ENCODE measurements around the gene GSK3A. TPM values are rescaled to one million over a fixed set of nuclear protein-coding genes. Genes with fewer than 3 reads are reported as not detected.

GSK3A gene
- total and polyA plus RNA-seq, 9 of the 15 experiments (the other 6 are each of a cell fraction or from before 2014, with no cell fraction given): 0.62 to 90.7 (median 33.3) TPM

- peak; percentile 11; the same call in 1 of the 2 replicates for TF ChIP-seq REST (IDR thresholded peaks at IDR 0.05; ENCODE audit: borderline replicate concordance)
- no peak for TF ChIP-seq REST (CRISPR knock-in tag; IDR thresholded peaks at IDR 0.05; ENCODE audit: low read depth)
- TF ChIP-seq NELFE (IDR thresholded peaks at IDR 0.05; ENCODE audit: insufficient read depth, insufficient read length): no peak
- no peak for TF ChIP-seq RCOR1 (IDR thresholded peaks at IDR 0.05; ENCODE audit: borderline replicate concordance in 1 of 2, low read depth in 2 of 2, low read length in 2 of 2)
- peak in 1 of 2 experiments; percentile 36; a peak in 1 of 4 replicates for TF ChIP-seq RAD21 (CRISPR knock-in tag; conservative IDR thresholded peaks at IDR 0.05 in 1 of 2, IDR thresholded peaks at IDR 0.05 in 1 of 2)
Observed at GRCh38 chr19:42290523-42291434, 48.4 kb upstream of the GSK3A start (continued).
